ENCODE data around the gene MAMDC2.

The MAMDC2 gene

DNA sequence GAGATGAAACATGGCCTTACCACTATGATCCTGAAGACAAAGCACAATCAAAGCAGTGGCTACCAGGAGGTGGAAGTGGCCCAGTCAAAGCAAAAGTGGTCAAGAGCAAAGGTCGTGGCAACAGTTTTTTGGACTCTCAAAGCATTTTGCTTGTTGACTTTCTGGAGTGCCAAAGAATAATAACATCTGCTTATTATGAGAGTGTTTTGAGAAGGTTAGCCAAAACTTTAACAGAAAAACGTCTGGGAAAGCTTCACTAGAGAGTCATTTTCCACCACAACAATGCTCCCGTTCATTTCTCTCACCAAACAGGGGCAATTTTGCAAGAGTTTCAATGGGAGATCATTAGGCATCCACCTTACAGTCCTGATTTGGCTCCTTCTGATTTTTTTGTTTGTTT lies 33.6 kb upstream of the MAMDC2 start:
- H3K4me3 ChIP-seq (ENCODE audit: low read length): no peak overlapping the region
- H3K27me3 ChIP-seq (replicated peaks; ENCODE audit: insufficient read depth, low read length): no peaks in the 10 kb centered on the region
- H4K20me1 ChIP-seq (ENCODE audit: insufficient read depth, low read length): no peaks in the 10 kb centered on the region
- no peaks in the 10 kb centered on the region for H3K4me1 ChIP-seq (ENCODE audit: low read length)
- no peak for TF ChIP-seq EZH2phosphoT487 (IDR thresholded peaks at IDR 0.05; ENCODE audit: low read length)
- TF ChIP-seq, protein P1, sequence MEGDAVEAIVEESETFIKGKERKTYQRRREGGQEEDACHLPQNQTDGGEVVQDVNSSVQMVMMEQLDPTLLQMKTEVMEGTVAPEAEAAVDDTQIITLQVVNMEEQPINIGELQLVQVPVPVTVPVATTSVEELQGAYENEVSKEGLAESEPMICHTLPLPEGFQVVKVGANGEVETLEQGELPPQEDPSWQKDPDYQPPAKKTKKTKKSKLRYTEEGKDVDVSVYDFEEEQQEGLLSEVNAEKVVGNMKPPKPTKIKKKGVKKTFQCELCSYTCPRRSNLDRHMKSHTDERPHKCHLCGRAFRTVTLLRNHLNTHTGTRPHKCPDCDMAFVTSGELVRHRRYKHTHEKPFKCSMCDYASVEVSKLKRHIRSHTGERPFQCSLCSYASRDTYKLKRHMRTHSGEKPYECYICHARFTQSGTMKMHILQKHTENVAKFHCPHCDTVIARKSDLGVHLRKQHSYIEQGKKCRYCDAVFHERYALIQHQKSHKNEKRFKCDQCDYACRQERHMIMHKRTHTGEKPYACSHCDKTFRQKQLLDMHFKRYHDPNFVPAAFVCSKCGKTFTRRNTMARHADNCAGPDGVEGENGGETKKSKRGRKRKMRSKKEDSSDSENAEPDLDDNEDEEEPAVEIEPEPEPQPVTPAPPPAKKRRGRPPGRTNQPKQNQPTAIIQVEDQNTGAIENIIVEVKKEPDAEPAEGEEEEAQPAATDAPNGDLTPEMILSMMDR (IDR thresholded peaks at IDR 0.05; ENCODE audit: low read length): no peak
- TF ChIP-seq EZH2 (optimal IDR thresholded peaks at IDR 0.05; ENCODE audit: low read depth, low read length): no peak
- H3K27ac ChIP-seq (ENCODE audit: low read length): no peak overlapping the region
- H3K9me3 ChIP-seq (replicated peaks; ENCODE audit: insufficient read depth, low read length): no peaks in the 10 kb centered on the region
- H3K4me2 ChIP-seq (ENCODE audit: low read depth, low read length): no peak overlapping the region
- H3F3A ChIP-seq (ENCODE audit: insufficient read depth, low read length): no peaks in the 10 kb centered on the region
- no peaks in the 10 kb centered on the region for H3K79me2 ChIP-seq (ENCODE audit: low read length)
- H3K9ac ChIP-seq (ENCODE audit: low read length): no peak overlapping the region
- no peaks in the 10 kb centered on the region for H3K36me3 ChIP-seq (replicated peaks; ENCODE audit: insufficient read depth, low read length)
- H3K9me2 ChIP-seq (replicated peaks; ENCODE audit: insufficient read depth, low read length): no peaks in the 10 kb centered on the region
- no peak overlapping the region for H2AFZ ChIP-seq (ENCODE audit: low read length)
- DNase-seq: no peak

DNA sequence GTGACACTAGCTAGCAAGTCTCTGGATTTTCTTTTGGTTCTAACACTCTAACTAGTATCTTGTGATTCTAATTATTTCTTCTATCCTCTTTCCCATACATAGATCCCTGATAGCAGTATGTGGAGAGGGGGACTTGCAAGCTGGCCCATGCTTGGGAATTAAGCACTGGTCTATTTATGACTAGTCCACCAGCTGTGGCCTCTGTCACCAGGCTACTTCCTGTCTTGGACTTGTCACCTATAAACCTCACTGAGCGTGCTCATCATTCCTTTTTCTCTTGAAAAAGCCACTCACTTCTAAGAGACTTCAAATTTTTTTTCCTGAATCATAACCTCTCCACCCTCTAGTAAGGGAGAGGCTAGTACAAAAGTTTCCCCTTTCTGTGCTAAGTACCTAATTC lies 32.3 kb upstream of the MAMDC2 start:
- H3K36me3 ChIP-seq (replicated peaks; ENCODE audit: insufficient read depth, low read length): no peaks in the 10 kb centered on the region
- no peak overlapping the region for H3K4me2 ChIP-seq (ENCODE audit: low read depth, low read length)
- no peaks in the 10 kb centered on the region for H4K20me1 ChIP-seq (ENCODE audit: insufficient read depth, low read length)
- DNase-seq: no peak
- TF ChIP-seq, protein P1 (IDR thresholded peaks at IDR 0.05; ENCODE audit: low read length): no peak
- TF ChIP-seq EZH2phosphoT487 (IDR thresholded peaks at IDR 0.05; ENCODE audit: low read length): no peak
- TF ChIP-seq EZH2 (optimal IDR thresholded peaks at IDR 0.05; ENCODE audit: low read depth, low read length): no peak
- H3K27me3 ChIP-seq (replicated peaks; ENCODE audit: insufficient read depth, low read length): no peaks in the 10 kb centered on the region
- no peak overlapping the region for H2AFZ ChIP-seq (ENCODE audit: low read length)
- H3K27ac ChIP-seq (ENCODE audit: low read length): no peak overlapping the region
- no peaks in the 10 kb centered on the region for H3K4me1 ChIP-seq (ENCODE audit: low read length)
- no peaks in the 10 kb centered on the region for H3K9me2 ChIP-seq (replicated peaks; ENCODE audit: insufficient read depth, low read length)
- no peaks in the 10 kb centered on the region for H3K9me3 ChIP-seq (replicated peaks; ENCODE audit: insufficient read depth, low read length)
- no peak overlapping the region for H3K4me3 ChIP-seq (ENCODE audit: low read length)
- no peaks in the 10 kb centered on the region for H3F3A ChIP-seq (ENCODE audit: insufficient read depth, low read length)
- H3K79me2 ChIP-seq (ENCODE audit: low read length): no peaks in the 10 kb centered on the region
- H3K9ac ChIP-seq (ENCODE audit: low read length): no peak overlapping the region

DNA sequence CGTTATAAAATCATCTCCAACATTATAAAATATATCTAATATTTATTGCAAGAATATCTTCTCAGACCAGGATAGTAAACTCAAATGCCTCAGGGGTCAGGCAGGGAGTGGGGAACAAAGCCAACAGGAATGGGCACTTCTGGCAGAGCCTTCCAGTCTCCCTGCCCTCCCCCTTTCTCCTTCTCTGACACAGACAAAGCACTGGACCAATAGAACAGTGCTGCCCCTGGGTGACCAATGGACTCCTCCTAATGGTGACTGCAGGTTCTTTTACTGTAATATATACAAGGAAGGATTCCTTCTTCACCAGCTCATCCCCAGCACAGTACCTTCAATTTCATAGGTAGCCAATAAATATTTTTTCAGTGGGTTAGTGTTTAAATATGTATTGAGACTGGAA lies 31.1 kb upstream of the MAMDC2 start:
- Histone ChIP-seq H3F3A (ENCODE audit: insufficient read depth, low read length) (no peaks in the 10 kb centered on the region), H3K4me2 (ENCODE audit: low read depth, low read length) (no peak overlapping the region), H3K36me3 (replicated peaks; ENCODE audit: insufficient read depth, low read length) (no peaks in the 10 kb centered on the region), H3K4me3 (ENCODE audit: low read length) (no peak overlapping the region), H3K27ac (ENCODE audit: low read length) (no peak overlapping the region), H3K9me2 (replicated peaks; ENCODE audit: insufficient read depth, low read length) (no peaks in the 10 kb centered on the region), H2AFZ (ENCODE audit: low read length) (no peak overlapping the region), H4K20me1 (ENCODE audit: insufficient read depth, low read length) (no peaks in the 10 kb centered on the region), H3K9ac (ENCODE audit: low read length) (no peak overlapping the region), H3K4me1 (ENCODE audit: low read length) (no peaks in the 10 kb centered on the region), H3K9me3 (replicated peaks; ENCODE audit: insufficient read depth, low read length) (no peaks in the 10 kb centered on the region), H3K79me2 (ENCODE audit: low read length) (no peaks in the 10 kb centered on the region), H3K27me3 (replicated peaks; ENCODE audit: insufficient read depth, low read length) (no peaks in the 10 kb centered on the region)
- DNase-seq: no peak
- TF ChIP-seq EZH2phosphoT487 (IDR thresholded peaks at IDR 0.05; ENCODE audit: low read length): no peak

DNA sequence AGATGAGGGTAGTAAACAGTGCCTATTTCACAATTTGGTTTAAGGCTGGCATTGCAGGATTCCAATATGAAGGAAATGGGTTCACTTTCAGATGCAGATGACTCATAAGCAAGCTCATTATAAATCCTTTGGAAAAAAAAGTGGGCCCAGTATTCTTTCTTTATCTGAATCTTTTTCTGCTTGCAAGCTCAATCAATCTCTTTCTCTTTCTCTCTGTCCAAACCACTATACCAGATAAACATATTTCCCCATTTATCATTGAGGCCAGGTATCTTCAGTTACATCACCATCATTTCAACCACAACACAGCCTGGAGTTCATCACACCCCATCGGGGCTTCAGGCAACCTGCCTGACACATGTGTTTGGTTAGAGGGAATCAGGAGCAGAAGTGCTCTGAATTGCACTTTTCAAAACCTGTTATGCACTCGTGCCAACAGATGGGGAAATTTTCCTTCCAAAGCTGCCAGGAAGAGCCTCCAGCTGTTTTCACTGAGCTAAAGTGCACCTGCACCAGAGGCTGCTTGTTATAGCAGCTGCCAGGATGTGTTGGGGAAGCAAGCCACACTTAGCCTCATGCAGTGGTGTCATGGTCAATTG lies 30.0 kb upstream of the MAMDC2 start:
- Histone ChIP-seq H3K27me3 (replicated peaks; ENCODE audit: insufficient read depth, low read length) (no peaks in the 10 kb centered on the region), H3K9me2 (replicated peaks; ENCODE audit: insufficient read depth, low read length) (no peaks in the 10 kb centered on the region), H3K4me1 (ENCODE audit: low read length) (no peaks in the 10 kb centered on the region), H3K79me2 (ENCODE audit: low read length) (no peaks in the 10 kb centered on the region), H4K20me1 (ENCODE audit: insufficient read depth, low read length) (no peaks in the 10 kb centered on the region), H3K27ac (ENCODE audit: low read length) (no peak overlapping the region), H3K4me2 (ENCODE audit: low read depth, low read length) (no peak overlapping the region), H2AFZ (ENCODE audit: low read length) (no peak overlapping the region), H3K36me3 (replicated peaks; ENCODE audit: insufficient read depth, low read length) (no peaks in the 10 kb centered on the region), H3K4me3 (ENCODE audit: low read length) (no peak overlapping the region), H3K9me3 (replicated peaks; ENCODE audit: insufficient read depth, low read length) (no peaks in the 10 kb centered on the region), H3F3A (ENCODE audit: insufficient read depth, low read length) (no peaks in the 10 kb centered on the region), H3K9ac (ENCODE audit: low read length) (no peak overlapping the region)
- TF ChIP-seq EZH2 (optimal IDR thresholded peaks at IDR 0.05; ENCODE audit: low read depth, low read length): no peak
- TF ChIP-seq, protein P1 (IDR thresholded peaks at IDR 0.05; ENCODE audit: low read length): no peak
- TF ChIP-seq EZH2phosphoT487 (IDR thresholded peaks at IDR 0.05; ENCODE audit: low read length): no peak
- no peak for DNase-seq
